Right hindlimb (tissue), 1 donor: ENCODE data around the gene KIRREL3.

Experiments used
- DNase-seq: peaks from one replicate; pipeline ENCODE4 v3.0.0-alpha.2; 2018

Gene KIRREL3

DNA sequence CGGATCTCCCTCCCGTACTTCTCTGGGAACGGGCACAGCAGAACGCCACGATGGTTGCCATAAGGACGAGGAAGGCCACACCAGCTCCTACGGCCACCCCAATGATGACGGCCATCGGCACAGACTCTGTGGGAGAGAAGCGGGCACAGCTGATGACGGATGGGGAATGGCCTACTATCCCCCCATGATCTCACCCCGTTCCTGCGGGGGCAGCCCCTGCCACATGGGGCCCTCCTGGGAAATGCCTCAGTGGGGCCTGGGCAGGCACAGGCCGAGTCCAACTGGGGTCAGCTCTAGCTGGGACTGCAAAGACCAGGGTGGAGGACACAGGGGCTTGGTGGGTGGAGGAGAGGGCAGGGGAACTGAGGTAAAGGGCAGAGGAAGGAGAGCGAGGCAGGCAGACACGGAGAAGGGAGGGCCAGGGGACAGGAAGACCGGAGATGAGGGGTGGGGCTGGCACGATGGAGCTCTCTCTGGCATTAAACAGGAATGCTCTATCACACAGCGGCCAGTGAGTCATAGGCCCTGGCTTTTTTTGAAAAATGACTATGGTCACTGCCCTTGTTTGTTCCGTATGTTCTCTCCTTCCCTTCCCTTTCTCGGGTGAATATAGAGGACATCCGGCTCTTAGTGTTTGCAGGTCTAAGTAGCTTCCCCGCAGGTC lies 569.0 kb downstream of the KIRREL3 start:
- no peak for DNase-seq

DNA sequence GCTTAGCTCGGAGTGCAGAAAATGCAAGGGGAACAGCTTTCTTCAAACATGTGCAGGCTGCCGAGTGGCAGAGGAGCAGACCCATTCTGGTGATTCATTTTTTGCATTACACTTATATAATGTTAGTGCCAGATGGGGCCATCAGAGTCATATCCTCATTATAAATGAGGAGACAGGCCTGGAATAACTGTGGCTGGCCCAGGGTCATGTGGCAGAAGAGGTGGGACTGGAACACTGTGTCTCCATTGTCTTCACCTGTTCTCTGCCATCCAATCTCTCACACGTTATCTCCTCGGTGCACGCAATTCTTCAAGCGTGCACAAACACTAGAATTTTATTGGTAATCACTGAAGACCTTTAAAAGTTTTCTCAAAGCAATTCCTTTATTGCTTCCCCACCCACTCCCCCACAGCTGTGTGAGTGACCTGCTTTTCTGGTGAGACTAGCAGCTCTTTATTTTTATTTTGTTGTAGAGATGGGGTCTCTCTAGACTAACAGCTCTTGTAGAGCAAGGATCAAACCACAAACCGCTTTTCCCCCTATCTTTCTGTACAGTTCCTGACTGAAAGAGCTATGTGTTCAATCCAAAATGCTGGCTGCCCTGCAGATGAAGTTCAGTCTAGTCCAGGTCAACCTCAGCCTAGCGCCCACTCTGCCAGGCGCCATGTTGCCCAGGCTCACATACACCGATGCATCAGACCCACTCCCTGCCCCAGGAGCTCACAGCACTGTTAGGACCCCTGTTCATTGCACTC lies 569.8 kb downstream of the KIRREL3 start:
- no peak for DNase-seq

DNA sequence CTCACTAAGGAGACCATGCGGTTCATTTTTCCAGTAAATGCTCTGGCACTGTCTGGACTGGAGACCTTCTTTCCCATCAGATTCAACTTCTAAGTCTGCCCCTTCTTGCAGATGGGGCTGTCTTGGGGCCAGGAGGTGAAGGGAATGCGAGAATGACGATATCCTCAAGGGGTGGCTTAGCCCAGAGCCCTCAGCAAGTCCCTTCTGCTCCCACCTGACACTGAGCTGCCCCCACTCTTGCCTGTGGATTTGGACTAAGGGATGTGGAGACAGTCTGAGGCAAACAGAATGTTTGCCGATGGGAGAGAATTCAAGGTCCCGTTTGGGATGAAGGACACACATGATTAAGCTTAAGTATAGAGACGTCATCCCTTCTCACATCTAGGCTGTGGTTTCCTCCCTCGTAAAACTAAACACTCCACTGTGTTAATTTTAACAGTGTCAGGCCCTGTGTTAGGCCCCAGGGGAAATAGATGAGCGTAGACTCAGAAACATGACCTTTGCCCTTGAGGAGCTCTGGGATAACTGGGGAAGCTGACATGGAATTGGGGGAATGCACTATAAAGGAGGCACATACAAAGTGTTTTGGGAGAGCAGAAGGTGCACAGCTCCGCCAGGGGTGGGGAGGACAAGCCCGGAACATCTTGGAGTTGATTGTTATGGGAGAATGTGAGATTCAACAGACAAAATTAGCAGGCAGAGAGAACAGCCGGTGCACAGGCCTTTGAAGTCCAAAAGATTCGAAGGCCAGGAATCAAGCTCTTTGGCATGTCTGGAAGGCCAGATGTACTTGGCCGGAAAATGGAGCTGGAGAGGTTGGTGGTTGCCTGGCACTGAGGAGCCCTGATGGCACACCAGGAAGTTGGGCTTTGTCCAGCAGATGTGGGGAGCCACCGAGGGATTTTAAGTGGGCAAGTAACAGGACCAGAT lies 573.5 kb downstream of the KIRREL3 start:
- no peak for DNase-seq

DNA sequence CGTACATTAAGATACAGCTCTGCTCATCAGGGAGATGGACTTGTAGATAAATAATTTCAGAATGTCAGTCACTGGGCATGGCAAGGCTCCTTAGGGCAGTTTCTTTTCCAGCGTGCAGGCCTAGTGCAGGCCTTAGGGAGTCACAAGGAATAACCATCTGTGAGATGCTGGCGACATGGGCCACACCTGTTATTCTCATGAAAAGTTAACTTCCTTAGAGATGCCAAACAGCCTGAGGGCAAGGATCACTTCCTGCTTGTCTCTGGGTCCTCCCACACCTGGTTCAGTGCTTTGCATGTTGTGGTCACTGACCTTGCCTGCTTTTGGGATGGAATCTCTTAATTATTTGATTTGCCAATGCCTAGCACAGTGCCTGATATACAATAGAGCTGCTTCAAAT lies 574.5 kb downstream of the KIRREL3 start:
- no peak for DNase-seq

DNA sequence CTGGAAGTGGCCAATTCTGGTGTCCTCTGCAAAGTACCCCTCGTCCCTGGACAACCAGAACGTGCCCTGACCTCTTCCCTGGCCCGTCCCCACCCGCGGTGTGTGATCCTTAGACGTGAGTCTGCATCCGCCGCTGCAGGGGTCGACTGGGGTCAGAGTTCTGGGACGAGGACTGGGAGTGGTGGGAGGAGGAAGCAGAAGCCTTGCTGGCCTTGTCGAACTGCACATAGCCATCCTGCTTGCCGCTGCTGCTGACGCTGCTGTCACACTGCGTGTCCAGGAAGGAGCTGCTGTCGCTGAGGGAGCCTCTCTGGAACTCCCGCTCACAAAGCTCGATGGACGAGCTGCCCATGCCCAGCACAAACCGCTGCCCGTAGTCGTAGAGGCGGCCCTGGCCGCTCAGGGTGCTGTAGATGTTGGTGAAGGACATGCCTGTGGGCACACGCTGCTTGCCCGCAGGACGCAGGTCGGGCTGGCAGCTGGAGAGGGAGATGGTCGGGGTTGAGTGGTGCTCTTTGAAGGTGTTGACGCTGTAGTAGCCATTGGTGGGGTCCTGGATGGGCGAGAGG lies 576.0 kb downstream of the KIRREL3 start:
- DNase-seq = no peak

DNA sequence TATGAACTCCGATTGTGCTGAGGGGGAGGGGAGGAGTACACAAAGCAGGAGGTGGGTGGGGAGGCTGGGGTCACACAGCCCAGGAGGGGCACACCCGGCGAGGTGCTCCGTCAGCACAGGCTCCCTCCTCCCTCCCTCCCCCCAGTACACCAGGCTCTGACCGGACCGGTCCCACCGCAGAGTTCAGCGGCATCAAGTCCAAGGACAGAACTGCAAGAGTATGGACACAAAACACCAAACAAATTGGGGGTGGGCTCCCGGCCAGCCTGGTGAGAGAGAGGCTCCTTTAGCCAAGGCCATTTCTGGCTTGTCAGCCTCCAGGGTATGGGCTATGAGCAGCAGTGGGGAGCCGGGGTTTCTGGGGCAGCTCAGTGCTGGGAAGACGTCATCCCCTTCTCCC lies 576.8 kb downstream of the KIRREL3 start:
- DNase-seq = no peak

DNA sequence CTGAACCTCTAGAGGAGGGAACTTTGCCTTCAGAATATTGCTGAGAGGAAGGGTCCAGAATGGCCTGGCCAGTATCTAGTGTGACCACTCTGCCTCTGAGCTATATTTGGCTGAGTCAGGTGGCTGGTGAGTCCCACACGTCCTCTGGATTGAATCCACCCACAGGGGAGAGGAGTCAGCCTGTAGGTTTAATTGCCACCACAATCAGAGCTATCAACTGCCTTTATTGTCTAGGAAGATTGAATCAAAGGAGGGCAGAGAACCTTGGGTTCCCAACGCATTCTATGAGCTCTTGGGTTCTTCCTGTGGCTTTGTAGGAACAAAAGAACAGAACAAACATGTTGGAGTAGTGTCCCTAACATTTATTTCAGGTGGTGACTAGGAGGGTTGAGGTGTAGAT lies 577.4 kb downstream of the KIRREL3 start:
- no peak for DNase-seq

DNA sequence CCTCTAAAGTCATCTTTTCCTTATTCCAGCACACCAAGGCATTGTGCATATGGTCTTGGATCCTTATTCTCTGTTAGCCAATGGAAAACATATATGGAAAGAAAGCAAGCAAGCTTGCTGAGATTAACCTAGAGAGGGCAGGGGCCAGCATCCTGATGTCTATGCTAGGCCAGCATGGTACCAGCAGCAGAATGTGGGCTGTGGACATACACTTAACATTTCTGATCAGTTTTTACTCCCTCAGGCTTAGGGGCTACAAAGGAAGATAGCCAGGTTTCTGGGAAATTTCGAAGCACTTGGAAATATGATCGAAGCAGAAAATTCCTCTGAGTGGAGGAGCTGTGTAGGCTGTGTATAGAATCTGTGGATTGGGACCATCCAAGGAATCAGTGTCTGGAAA lies 578.1 kb downstream of the KIRREL3 start:
- DNase-seq = no peak

DNA sequence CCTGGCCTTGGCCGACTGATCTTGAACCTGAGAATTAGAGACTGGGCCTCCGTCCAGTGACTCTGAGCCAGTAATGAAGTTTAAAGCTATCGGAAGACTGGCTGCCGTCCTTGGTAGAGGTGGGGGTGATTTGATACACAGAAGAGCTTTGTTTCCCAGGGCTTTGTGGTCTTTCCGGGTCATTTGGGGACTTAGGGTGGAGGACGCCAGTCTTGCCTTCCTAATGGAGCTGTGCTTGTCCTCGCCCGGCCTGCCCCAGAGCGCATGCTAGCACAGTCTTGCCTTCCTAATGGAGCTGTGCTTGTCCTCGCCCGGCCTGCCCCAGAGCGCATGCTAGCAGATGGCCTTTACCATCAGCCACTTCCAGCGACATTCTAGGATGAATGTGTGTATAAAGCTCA lies 579.3 kb downstream of the KIRREL3 start:
- DNase-seq = no peak

DNA sequence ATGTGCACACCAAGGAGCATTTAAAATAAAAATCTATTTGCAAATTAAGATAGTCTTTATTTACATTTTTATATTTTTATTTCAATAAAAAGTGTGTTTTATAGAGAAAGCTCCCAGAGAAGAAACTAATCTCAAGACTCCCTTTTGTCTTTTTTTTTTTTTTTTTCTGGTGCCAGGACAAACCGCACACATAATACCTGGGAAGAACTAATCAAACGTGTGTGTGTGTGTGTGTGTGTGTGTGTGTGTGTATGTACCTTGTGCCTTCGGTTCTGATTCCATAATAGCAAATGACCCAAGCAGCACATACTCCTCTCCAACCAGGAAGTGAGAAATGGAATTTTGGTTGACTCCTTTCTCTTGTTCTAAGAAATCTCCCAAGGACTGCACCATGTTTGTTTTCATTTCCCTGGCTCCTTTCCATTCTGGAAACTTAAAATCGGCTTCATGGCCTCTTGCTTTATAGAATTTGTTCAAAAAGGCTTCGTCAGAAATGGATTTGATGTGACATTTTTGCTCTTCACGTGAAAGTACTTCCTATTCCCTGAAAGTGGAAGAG lies 579.8 kb downstream of the KIRREL3 start:
- DNase-seq = no peak

DNA sequence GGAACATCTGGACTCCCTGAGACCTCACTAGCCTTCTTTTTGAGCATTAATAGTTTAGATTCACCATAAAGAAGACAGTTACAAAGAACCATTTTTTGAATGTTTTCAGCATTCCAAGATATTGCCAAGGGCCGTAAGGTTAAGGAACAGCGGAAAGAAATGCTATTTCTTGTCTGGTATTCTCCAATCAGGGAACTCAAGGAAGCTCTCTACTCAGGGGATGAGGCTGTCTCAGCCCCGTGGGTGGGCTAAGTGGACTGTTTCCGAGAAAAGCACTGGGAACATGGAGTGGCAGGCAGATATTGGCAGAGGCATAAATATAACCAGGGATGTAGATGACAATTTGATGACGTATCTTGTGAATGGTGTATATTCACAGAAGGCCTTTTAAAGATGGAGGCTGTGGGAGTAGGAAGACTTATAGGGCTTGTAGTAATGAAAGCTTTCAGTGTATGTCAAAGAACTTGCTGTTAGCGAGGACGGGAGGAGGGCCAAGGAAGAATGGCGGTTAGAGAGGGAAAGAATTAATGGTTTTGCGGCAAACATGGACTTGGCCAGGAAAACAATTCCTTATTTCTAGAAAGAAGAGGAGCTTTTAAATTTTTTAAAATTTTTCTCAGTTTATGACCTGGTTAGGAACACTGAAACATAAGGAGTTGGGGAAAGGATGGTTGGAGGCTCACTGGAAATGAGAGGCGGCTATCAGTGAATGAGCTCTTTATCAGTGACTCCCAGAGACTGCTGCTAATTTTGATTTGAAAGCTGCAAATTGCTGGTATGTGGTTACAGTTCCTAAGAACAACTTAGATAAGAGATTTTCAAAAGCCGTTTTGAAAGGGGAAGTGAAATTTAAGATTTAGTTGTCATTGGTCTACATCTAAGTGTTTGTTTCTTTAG lies 580.5 kb downstream of the KIRREL3 start:
- peak; percentile 76 for DNase-seq

DNA sequence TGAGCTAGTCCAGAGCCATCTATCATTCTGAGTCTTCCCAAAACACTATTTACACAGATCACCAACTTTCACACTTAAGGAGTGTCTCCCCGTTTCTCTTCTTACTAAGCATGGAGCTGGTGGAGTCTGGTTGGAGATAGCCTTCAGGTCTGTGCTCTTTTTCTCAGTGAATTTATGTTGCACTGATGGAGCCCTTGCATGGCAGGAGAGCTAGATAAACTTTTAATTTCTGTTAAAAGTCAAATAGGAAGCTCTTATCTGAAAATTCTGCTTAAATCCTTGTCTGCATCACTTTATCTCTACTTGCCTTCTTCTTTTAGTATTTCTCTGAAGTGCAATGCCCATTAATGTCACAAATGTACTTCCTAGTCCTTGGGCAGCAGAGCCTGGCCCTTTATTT lies 581.7 kb downstream of the KIRREL3 start:
- DNase-seq = no peak

DNA sequence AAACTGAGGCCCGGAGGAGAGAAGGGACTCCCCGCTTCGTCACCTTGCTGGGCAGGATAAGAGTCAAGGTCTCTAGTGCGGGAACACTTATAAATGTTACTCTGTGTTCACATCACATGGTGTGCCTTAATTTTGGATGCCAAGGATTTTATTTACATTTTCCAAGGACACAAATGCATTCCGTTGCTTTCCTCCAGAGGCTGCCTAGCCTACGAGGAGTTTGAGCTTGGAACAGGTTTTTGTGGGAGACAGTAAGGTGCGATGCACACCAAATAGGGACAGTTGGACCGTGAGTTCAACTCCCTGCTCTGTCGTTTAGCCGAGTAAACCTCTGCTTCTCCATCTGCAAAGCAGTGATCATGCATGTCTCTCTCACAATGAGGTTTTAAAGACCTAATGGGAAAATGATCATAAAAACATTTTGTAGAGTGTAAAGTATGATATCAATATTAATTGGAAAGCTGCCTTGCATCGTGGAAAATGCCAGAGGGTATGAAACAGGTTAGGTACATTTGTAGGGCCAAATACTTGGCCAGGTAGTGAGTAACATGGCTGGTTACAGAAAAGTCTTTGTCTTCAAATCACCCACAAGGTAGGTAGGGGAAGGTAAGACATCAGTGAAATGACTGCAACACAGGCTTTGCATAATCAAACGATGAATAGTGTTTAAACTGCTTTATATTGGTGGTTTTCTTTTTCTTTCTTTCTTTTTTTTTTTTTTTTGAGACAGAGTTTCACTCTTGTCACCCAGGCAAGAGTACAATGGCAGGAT lies 583.3 kb downstream of the KIRREL3 start:
- DNase-seq = no peak

DNA sequence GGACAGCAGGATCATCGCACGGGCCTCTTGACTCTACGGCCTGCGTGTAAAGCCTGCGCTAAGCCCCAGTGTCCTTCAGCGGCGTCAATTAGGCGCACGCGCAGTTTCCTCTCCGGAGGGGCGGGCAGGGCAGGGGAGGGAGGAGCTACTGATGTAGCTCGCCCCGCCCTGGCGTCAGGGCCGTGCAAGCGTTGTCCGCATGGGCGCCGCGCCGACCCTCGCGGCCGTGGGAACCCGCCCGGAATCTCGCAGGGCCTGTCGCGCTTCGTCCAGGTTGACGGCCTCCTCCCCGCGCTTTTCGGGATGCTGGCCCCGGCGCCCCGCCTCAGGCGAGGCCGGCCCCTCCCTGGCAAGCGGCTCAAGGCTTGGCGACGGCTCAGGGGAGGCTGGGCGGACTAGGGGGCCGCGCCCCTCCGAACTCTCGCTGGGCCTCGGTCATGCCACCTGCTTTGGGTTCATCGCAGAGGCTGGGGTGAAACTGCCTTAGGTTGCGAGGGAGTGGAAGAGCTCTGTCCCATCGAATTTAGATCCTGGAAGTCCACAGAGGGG lies 584.0 kb downstream of the KIRREL3 start:
- DNase-seq = peak; percentile 92

DNA sequence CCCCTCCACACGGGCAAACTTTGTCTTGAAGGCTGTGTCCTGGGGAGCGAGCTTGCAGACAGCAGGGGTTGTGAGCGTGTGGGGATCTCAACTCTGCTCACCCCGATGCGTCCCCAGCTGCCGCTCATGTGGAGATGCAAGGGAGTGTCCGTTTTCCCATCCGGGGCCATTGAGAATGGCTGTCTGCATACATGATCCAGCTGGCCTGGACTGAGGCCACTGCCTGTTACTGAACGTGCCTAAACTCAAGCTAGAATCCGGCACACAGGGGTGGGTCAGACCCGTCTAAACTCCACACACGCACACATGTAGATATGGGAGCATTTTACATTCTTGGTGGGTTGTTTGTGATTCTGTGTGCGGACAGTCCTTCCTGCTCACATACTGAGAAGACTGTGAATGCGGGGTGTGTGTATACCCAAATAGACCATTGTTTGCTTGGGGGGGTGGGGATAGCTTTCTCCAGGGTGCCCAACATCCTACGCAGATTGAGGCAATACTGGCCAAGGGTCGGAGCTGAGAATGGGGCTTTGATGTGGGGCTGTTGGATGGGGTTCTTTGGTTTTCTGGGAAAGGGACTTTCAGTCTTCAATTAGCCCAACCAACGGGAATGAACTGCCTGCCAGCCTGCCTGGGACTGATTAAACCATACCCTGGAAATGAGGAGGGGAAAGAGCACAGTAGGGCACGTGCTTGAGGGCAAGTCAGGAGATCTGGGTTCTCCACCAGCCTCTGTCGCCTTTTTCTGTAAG lies 584.7 kb downstream of the KIRREL3 start:
- peak; percentile 92 for DNase-seq

DNA sequence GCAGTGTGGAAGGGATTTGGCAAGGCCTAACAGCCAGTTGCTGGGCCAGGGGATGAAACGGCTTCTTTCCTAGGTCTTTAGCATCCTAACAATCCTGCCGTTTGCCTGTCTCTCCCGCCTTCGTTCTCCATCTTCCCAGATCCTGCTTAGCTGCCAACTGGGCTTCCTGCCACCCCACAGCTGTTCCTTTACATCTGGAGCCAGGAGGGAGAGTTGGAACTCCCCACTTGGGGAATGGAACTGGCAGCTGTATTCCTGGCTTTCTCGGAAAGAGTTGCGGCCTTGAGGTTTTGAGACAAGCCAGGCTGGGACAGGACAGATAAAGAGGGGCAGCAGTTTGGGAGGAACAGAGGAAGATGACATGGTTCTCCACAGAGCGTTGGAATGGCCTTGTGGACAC lies 585.4 kb downstream of the KIRREL3 start:
- peak; percentile 97 for DNase-seq

DNA sequence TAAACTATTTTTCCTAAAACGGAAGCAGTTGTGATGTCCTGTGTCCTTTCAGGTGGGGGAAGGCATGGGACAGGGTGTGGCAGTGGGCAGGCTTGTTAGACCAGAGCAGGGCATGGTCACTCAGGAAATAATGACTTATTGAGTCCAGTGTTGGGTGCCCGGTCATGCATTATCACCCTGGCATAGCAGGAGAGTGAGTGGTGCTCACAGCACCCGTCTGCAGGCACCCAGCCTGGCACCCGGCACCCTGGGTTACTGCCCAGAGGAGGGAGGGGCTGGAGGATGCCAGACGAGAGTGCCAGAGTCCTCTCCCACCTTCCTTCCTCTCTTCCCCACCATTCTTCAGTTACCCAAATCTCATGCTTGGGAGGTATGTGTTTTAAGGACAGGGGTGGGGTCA lies 586.0 kb downstream of the KIRREL3 start:
- no peak for DNase-seq

DNA sequence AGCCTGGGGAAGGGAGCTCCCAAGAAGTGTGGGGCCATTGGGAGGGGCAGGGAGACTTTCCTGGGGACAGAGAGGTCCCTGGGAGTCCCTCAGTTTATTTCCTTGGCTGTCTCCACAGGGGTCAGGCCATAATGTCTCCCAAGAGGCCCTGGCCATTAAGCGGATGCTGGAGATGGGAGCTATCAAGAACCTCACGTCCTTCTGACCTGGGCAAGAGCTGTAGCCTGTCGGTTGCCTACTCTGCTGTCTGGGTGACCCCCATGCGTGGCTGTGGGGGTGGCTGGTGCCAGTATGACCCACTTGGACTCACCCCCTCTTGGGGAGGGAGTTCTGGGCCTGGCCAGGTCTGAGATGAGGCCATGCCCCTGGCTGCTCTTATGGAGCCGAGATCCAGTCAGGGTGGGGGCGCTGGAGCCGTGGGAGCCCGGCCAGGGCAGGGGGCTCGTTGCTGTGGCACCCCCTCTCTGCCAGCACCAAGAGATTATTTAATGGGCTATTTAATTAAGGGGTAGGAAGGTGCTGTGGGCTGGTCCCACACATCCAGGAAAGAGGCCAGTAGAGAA lies 586.6 kb downstream of the KIRREL3 start:
- no peak for DNase-seq

DNA sequence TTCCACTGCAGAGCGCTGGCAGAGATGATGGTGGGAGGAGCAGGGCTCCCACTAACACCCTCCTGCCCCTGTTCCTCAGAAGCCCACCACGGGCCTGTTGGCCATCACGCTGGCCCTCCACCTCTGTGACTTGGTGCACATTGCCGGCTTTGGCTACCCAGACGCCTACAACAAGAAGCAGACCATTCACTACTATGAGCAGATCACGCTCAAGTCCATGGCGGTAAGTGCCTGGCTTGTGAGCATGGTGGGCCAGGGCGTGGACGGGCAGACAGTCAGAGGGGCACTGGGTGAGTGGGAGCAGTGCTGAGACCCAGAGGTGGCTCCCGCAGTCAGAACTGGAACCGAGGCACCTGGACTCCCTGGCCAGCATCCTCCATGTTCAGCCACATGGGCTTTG lies 587.1 kb downstream of the KIRREL3 start:
- no peak for DNase-seq

DNA sequence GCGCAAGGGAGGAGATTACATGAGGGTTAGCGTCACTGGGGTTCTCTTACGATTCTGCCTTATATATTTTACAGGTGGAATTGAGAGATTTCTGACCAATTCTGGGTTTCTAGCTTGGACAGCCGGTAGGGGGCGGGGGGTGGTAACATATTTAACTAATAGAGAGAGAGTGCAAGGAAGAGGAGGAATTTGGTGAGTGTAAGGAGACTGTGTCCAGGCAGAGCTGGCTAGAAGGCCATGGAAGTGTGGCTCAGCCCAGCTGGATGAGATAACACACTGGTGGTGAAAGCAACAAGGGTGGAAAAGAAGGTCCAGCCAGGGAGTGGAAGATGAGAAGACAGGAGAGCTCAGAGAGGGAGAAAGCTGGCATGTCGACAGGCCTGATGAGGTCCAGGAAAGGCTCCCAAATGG lies 588.6 kb downstream of the KIRREL3 start:
- no peak for DNase-seq
